SH-SY5Y (cell line): ENCODE data around the gene GJA5.

Experiments used
- GATA2 ChIP-seq: IDR thresholded peaks from 2 replicates; pipeline ENCODE4 v1.6.1; 2011; ENCODE audit warnings: mild to moderate bottlenecking, low read depth, low read length
- GATA3 ChIP-seq: IDR thresholded peaks from 2 replicates; pipeline ENCODE4 v1.6.1; 2011; ENCODE audit warnings: low read depth, mild to moderate bottlenecking, low read length, moderate library complexity

- TF ChIP-seq GATA2 (no peak), GATA3 (no peak)
These were observed 26.1 kb upstream of the GJA5 start for GRCh38 chr1:147786536-147786935.
